GM23248 (cell line): Measurements from ENCODE around the gene MUCL3. TPM values are rescaled to one million over a fixed set of nuclear protein-coding genes. Genes with fewer than 3 reads are reported as not detected.

Experiments used
- DNase-seq: peaks from one replicate; pipeline ENCODE4 v3.0.0-alpha.2; 2015
- H2AFZ ChIP-seq: fragments of 200-600 bp; sonication (generic); 2 replicates; pipeline ENCODE4 v1.6.1; 2016; ENCODE audit warnings: antibody characterized with exemption
- H3F3A ChIP-seq: fragments of 200-600 bp; sonication (generic); 2 replicates; pipeline ENCODE4 v1.6.1; 2016; ENCODE audit warnings: mild to moderate bottlenecking, antibody characterized with exemption, mixed run types; ENCODE audit not compliant: insufficient read depth
- H3K27ac ChIP-seq: fragments of 200-600 bp; sonication (generic); 2 replicates; pipeline ENCODE4 v1.5.1; 2016; ENCODE audit warnings: mild to moderate bottlenecking
- H3K27me3 ChIP-seq: fragments of 200-600 bp; sonication (generic); replicated peaks from 2 replicates; pipeline ENCODE4 v1.6.1; 2016; ENCODE audit warnings: mild to moderate bottlenecking; ENCODE audit not compliant: insufficient read depth
- H3K36me3 ChIP-seq: fragments of 200-600 bp; sonication (generic); 2 replicates; pipeline ENCODE4 v1.6.1; 2016; ENCODE audit warnings: low read depth, mild to moderate bottlenecking
- H3K4me1 ChIP-seq: fragments of 200-600 bp; sonication (generic); 2 replicates; pipeline ENCODE4 v1.6.1; 2016; ENCODE audit warnings: mild to moderate bottlenecking; ENCODE audit not compliant: insufficient read depth
- H3K4me2 ChIP-seq: fragments of 200-600 bp; sonication (generic); one replicate; pipeline ENCODE4 v1.6.1; 2016; ENCODE audit warnings: mild to moderate bottlenecking; ENCODE audit not compliant: unreplicated experiment
- H3K4me3 ChIP-seq: fragments of 200-600 bp; sonication (generic); 2 replicates; pipeline ENCODE4 v1.5.1; 2016; ENCODE audit warnings: mild to moderate bottlenecking
- H3K79me2 ChIP-seq: fragments of 200-600 bp; sonication (generic); 2 replicates; pipeline ENCODE4 v1.6.1; 2016; ENCODE audit warnings: mild to moderate bottlenecking; ENCODE audit not compliant: insufficient read depth
- H3K9ac ChIP-seq: fragments of 200-600 bp; sonication (generic); 2 replicates; pipeline ENCODE4 v1.6.1; 2016; ENCODE audit warnings: mild to moderate bottlenecking
- H3K9me2 ChIP-seq: fragments of 200-600 bp; sonication (generic); 2 replicates; pipeline ENCODE4 v1.6.1; 2016; ENCODE audit warnings: mixed run types, mild to moderate bottlenecking, moderate library complexity; ENCODE audit not compliant: insufficient read depth
- H3K9me3 ChIP-seq: fragments of 200-600 bp; sonication (generic); one replicate; pipeline ENCODE4 v1.6.1; 2017; ENCODE audit warnings: low read depth
- H4K20me1 ChIP-seq: fragments of 200-600 bp; sonication (generic); 2 replicates; pipeline ENCODE4 v1.6.0; 2016; ENCODE audit not compliant: insufficient read depth
- EZH2 ChIP-seq: fragments of 200-600 bp; sonication (generic); IDR thresholded peaks from 2 replicates; pipeline ENCODE4 v1.6.1; 2018; ENCODE audit warnings: antibody characterized with exemption, mild to moderate bottlenecking; ENCODE audit not compliant: insufficient read depth, poor library complexity, severe bottlenecking
- EZH2phosphoT487 ChIP-seq: fragments of 200-600 bp; sonication (generic); IDR thresholded peaks from 2 replicates; pipeline ENCODE4 v1.6.1; 2018; ENCODE audit warnings: antibody characterized with exemption, moderate library complexity, mild to moderate bottlenecking, low read depth; ENCODE audit not compliant: insufficient read depth
- WGBS, 2 experiments: methylation state at CpG; one replicate each; pipeline ENCODE4 v1.1.6; 2015 to 2017; ENCODE audit warnings: low lambda C conversion rate in 2 of 2, low coverage in 1 of 2; ENCODE audit errors: missing lambda C conversion rate in 2 of 2; 5-methylcytosine and 5-hydroxymethylcytosine counted together
- in situ Hi-C: fragments of 300-500 bp; cut with MboI; formaldehyde crosslinking; loops from 2 replicates; pipeline ENCODE4 v1.15.0; 2020
- polyA plus RNA-seq: library from polyadenylated mRNA; unstranded; fragments of >200 nt; fragmentation: Nextera tagmentation; extraction: Ambion mirVana; gene quantifications from 2 replicates; pipeline ENCODE4 v1.2.1, GENCODE V29; 2016
- total RNA-seq: library from RNA; depleted of rRNA; stranded (reverse); fragments of >200 nt; shearing (Covaris generic); gene quantifications from 2 replicates; pipeline ENCODE4 v1.2.3, GENCODE V29; 2014

MUCL3 gene
- total and polyA plus RNA-seq, 2 experiments from 2014 or later: not detected

- 70 to 74% methylated on average over 6 of the region's 6 CpGs for WGBS, 2 experiments
- Histone ChIP-seq H3K4me3 (no peak overlapping the region), H3K79me2 (no peaks in the 10 kb centered on the region), H3K4me1 (no peaks in the 10 kb centered on the region), H3K9me3 (no peaks in the 10 kb centered on the region), H3K4me2 (no peak overlapping the region), H3K9me2 (no peaks in the 10 kb centered on the region), H3F3A (no peaks in the 10 kb centered on the region), H3K27ac (no peak overlapping the region), H4K20me1 (no peaks in the 10 kb centered on the region), H3K36me3 (no peaks in the 10 kb centered on the region), H3K27me3 (peaks cover 7% of the 10 kb centered on the region; the same call in 1 of the 2 replicates), H3K9ac (no peak overlapping the region), H2AFZ (no peak overlapping the region)
- DNase-seq: no peak
- in situ Hi-C loops: no loop called here
- TF ChIP-seq EZH2phosphoT487 (no peak), EZH2 (no peak)
These were observed 8.0 kb upstream of the MUCL3 start for GRCh38 chr6:30932665-30933365.

- H3K36me3 ChIP-seq: no peaks in the 10 kb centered on the region
- WGBS, 2 experiments: 15 to 16% methylated on average over 3 of the region's 3 CpGs
- no peak overlapping the region for H3K4me3 ChIP-seq
- no peaks in the 10 kb centered on the region for H3K9me2 ChIP-seq
- no peak overlapping the region for H3K27ac ChIP-seq
- no peaks in the 10 kb centered on the region for H3K79me2 ChIP-seq
- no peaks in the 10 kb centered on the region for H3K4me1 ChIP-seq
- TF ChIP-seq EZH2 (no peak), EZH2phosphoT487 (no peak)
- no peak overlapping the region for H3K9ac ChIP-seq
- H4K20me1 ChIP-seq: no peaks in the 10 kb centered on the region
- peaks cover 7% of the 10 kb centered on the region; the same call in 1 of the 2 replicates for H3K27me3 ChIP-seq
- no peaks in the 10 kb centered on the region for H3K9me3 ChIP-seq
- DNase-seq: no peak
- no peaks in the 10 kb centered on the region for H3F3A ChIP-seq
- in situ Hi-C loops: no loop called here
- no peak overlapping the region for H2AFZ ChIP-seq
- no peak overlapping the region for H3K4me2 ChIP-seq
These were observed 5.8 kb upstream of the MUCL3 start for GRCh38 chr6:30935018-30935417.

GRCh38 chr6:30937265-30937664 is 3.5 kb upstream of the MUCL3 start:
- no peak for DNase-seq
- WGBS, 2 experiments: 48 to 50% methylated on average over 6 of the region's 6 CpGs
- no peaks in the 10 kb centered on the region for H3F3A ChIP-seq
- H3K4me2 ChIP-seq: no peak overlapping the region
- no peaks in the 10 kb centered on the region for H3K36me3 ChIP-seq
- peaks cover 15% of the 10 kb centered on the region; the same call in 1 of the 2 replicates for H3K27me3 ChIP-seq
- no peaks in the 10 kb centered on the region for H3K9me3 ChIP-seq
- H3K4me3 ChIP-seq: no peak overlapping the region
- H3K27ac ChIP-seq: no peak overlapping the region
- in situ Hi-C loops: no loop called here
- no peak for TF ChIP-seq EZH2
- no peak for TF ChIP-seq EZH2phosphoT487
- H3K9me2 ChIP-seq: no peaks in the 10 kb centered on the region
- no peaks in the 10 kb centered on the region for H3K79me2 ChIP-seq
- H2AFZ ChIP-seq: no peak overlapping the region
- H3K4me1 ChIP-seq: no peaks in the 10 kb centered on the region
- no peak overlapping the region for H3K9ac ChIP-seq
- H4K20me1 ChIP-seq: no peaks in the 10 kb centered on the region

GRCh38 chr6:30938730-30939129 is 2.0 kb upstream of the MUCL3 start:
- Histone ChIP-seq H3K36me3 (no peaks in the 10 kb centered on the region), H3K27ac (no peak overlapping the region), H2AFZ (no peak overlapping the region), H3K79me2 (no peaks in the 10 kb centered on the region), H3K4me2 (no peak overlapping the region), H3K9me2 (no peaks in the 10 kb centered on the region), H3K4me1 (no peaks in the 10 kb centered on the region; the same call in 1 of the 2 replicates), H3K9me3 (no peaks in the 10 kb centered on the region), H4K20me1 (no peaks in the 10 kb centered on the region), H3K27me3 (peaks cover 15% of the 10 kb centered on the region; the same call in 1 of the 2 replicates), H3F3A (no peaks in the 10 kb centered on the region), H3K4me3 (no peak overlapping the region), H3K9ac (no peak overlapping the region)
- in situ Hi-C loops: no loop called here
- TF ChIP-seq EZH2phosphoT487 (no peak), EZH2 (no peak)
- WGBS, 2 experiments: 69 to 81% methylated on average over 4 of the region's 4 CpGs
- no peak for DNase-seq
